Dermis microvascular lymphatic vessel endothelial cell (primary cell): ENCODE results near the gene TRPC6. TPM values are rescaled to one million over a fixed set of nuclear protein-coding genes. Genes with fewer than 3 reads are reported as not detected.
A peak's percentile ranks its signal among the peaks of the same experiment; 100 is the strongest.
"Not testable (repeated sequence)": the region's sequence is repeated elsewhere in the genome, so short reads cannot be mapped to it uniquely, and the experiment has no call there.

ENCODE experiments used
- DNase-seq, 2 donors: peaks; one replicate each; pipeline versions ENCODE4 v3.0.0 to v3.0.0-alpha.2; 2010; ENCODE audit warnings: low read depth in 2 of 2
- total RNA-seq: library from RNA; depleted of rRNA; stranded (reverse); fragments of >200 nt; gene quantifications from 2 replicates; pipeline ENCODE4 v1.2.1, GENCODE V29; 2014

The TRPC6 gene
- total RNA-seq, 1 donor from 2014 or later, result 13.1 TPM

GRCh38 chr11:101453682-101454081, 130.1 kb downstream of the TRPC6 start:
- no peak for DNase-seq

- no peak for DNase-seq
Observed at GRCh38 chr11:101448881-101449442, 134.8 kb downstream of the TRPC6 start.

GRCh38 chr11:101446726-101447125, 137.1 kb downstream of the TRPC6 start:
- no peak for DNase-seq

GRCh38 chr11:101446238-101446637, 137.6 kb downstream of the TRPC6 start:
- DNase-seq, result peak; percentile 11 to 22

GRCh38 chr11:101445761-101446160, 138.0 kb downstream of the TRPC6 start:
- no peak for DNase-seq

- no peak for DNase-seq
Observed at GRCh38 chr11:101444851-101445250, 139.0 kb downstream of the TRPC6 start.

GRCh38 chr11:101444164-101444563, 139.6 kb downstream of the TRPC6 start:
- DNase-seq, result peak in 1 of 2 donors; percentile 11

GRCh38 chr11:101442936-101443521, 140.8 kb downstream of the TRPC6 start:
- no peak for DNase-seq

GRCh38 chr11:101442171-101442570, 141.6 kb downstream of the TRPC6 start:
- no peak for DNase-seq

- DNase-seq, result no peak
Observed at GRCh38 chr11:101441747-101442146, 142.1 kb downstream of the TRPC6 start.

- DNase-seq, result no peak
Observed at GRCh38 chr11:101439488-101439887, 144.3 kb downstream of the TRPC6 start.

GRCh38 chr11:101438708-101439107, 145.1 kb downstream of the TRPC6 start:
- not testable (repeated sequence) for DNase-seq

- DNase-seq, result no peak
Observed at GRCh38 chr11:101438126-101438525, 145.7 kb downstream of the TRPC6 start.

- peak; percentile 16 to 28 for DNase-seq
Observed at GRCh38 chr11:101436511-101437142, 147.2 kb downstream of the TRPC6 start.

- DNase-seq, result no peak
Observed at GRCh38 chr11:101435408-101435973, 148.3 kb downstream of the TRPC6 start.

GRCh38 chr11:101434026-101434643, 149.7 kb downstream of the TRPC6 start:
- no peak for DNase-seq

- no peak for DNase-seq
Observed at GRCh38 chr11:101433151-101433550, 150.7 kb downstream of the TRPC6 start.

GRCh38 chr11:101429703-101430540, 153.9 kb downstream of the TRPC6 start:
- no peak for DNase-seq

GRCh38 chr11:101428918-101429317, 154.9 kb downstream of the TRPC6 start:
- peak in 1 of 2 donors; percentile 8 for DNase-seq

GRCh38 chr11:101407324-101407723, 176.5 kb downstream of the TRPC6 start:
- no peak for DNase-seq
